GM19397 (cell line): ENCODE data around the gene ARSK.
"Not testable (repeated sequence)": the region's sequence is repeated elsewhere in the genome, so short reads cannot be mapped to it uniquely, and the experiment has no call there.

Source experiments
- ATAC-seq: cut with Tn5 transposase; IDR thresholded peaks from one replicate; pipeline ENCODE4 v1.9.1; 2021; ENCODE audit warnings: mild to moderate bottlenecking, moderate library complexity; ENCODE audit not compliant: unreplicated experiment

Gene ARSK

GRCh38 chr5:95620030-95620869, 65.3 kb downstream of the ARSK start, which contains the start of gene GPR150:
Gene GPR150, plus strand, starts transcription at chr5:95620087. Its CDS starts 189 bp downstream, at chr5:95620276.
- peak; percentile 73 for ATAC-seq

GRCh38 chr5:95620870-95621838, 66.3 kb downstream of the ARSK start:
- ATAC-seq = peak; percentile 47

GRCh38 chr5:95621839-95622629, 67.1 kb downstream of the ARSK start:
- ATAC-seq = no peak

- no peak for ATAC-seq
Measured at GRCh38 chr5:95623706-95624105, 68.8 kb downstream of the ARSK start.

- ATAC-seq = no peak
Measured at GRCh38 chr5:95624368-95624767, 69.5 kb downstream of the ARSK start.

GRCh38 chr5:95626701-95627100, 71.8 kb downstream of the ARSK start:
- no peak for ATAC-seq

GRCh38 chr5:95627971-95628810, 73.3 kb downstream of the ARSK start:
- no peak for ATAC-seq

GRCh38 chr5:95628933-95629332, 74.0 kb downstream of the ARSK start:
- no peak for ATAC-seq

- ATAC-seq = no peak
Measured at GRCh38 chr5:95630394-95630917, 75.6 kb downstream of the ARSK start.

GRCh38 chr5:95631255-95631958, 76.5 kb downstream of the ARSK start:
- ATAC-seq = peak; percentile 11

GRCh38 chr5:95631991-95632675, 77.2 kb downstream of the ARSK start:
- peak; percentile 84 for ATAC-seq

- ATAC-seq = not testable (repeated sequence)
Measured at GRCh38 chr5:95632942-95633341, 78.0 kb downstream of the ARSK start.

- no peak for ATAC-seq
Measured at GRCh38 chr5:95633671-95634070, 78.8 kb downstream of the ARSK start.

GRCh38 chr5:95634081-95634480, 79.2 kb downstream of the ARSK start:
- ATAC-seq = no peak

GRCh38 chr5:95638632-95639031, 83.7 kb downstream of the ARSK start:
- ATAC-seq = no peak

GRCh38 chr5:95641741-95642220, 86.9 kb downstream of the ARSK start:
- ATAC-seq = no peak

GRCh38 chr5:95643152-95643551, 88.3 kb downstream of the ARSK start:
- ATAC-seq = no peak

GRCh38 chr5:95644351-95645042, 89.6 kb downstream of the ARSK start:
- ATAC-seq = peak; percentile 30
